Peyer's patch (tissue), 4 donors: Measurements from ENCODE around the gene CDADC1.

ENCODE experiments used
- POLR2A ChIP-seq, 2 donors: fragments of 450-650 bp; IDR thresholded peaks; one replicate each; pipeline ENCODE4 v1.5.1; 2017; ENCODE audit warnings: antibody characterized with exemption in 2 of 2, mild to moderate bottlenecking in 2 of 2, moderate library complexity in 2 of 2
- TF ChIP-seq, protein P1 (sequence below), 6 experiments: fragments of 450-650 bp in 4 of 6; fragments of 200-600 bp in 2 of 6; sonication (generic) in 1 of 6; IDR thresholded peaks; one replicate each; pipeline ENCODE4 v1.5.1; 2017 to 2019; ENCODE audit warnings: antibody characterized with exemption in 6 of 6, mild to moderate bottlenecking in 3 of 6, moderate library complexity in 1 of 6

DNA sequence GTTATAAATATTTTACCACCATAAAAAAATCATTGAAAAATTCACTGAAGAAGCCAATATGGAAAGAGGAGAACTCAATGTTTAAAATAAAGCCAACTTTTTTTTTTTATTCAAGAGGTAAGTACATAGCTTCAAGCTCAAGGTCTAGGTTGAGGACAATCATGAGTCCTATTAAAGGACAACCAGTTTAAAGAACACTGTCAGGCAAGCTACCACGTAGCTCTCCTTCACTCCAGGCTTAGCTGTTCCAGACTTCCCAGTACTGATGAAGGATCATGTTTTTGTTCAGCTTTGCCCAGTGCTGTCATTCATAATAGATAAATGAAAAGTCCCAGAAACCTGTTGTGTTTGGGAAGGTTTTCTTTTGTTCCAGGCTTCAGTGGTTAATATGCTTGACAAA is 37.6 kb upstream of the CDADC1 start:
- no peak for TF ChIP-seq POLR2A (IDR thresholded peaks at IDR 0.05)
- TF ChIP-seq, protein P1, sequence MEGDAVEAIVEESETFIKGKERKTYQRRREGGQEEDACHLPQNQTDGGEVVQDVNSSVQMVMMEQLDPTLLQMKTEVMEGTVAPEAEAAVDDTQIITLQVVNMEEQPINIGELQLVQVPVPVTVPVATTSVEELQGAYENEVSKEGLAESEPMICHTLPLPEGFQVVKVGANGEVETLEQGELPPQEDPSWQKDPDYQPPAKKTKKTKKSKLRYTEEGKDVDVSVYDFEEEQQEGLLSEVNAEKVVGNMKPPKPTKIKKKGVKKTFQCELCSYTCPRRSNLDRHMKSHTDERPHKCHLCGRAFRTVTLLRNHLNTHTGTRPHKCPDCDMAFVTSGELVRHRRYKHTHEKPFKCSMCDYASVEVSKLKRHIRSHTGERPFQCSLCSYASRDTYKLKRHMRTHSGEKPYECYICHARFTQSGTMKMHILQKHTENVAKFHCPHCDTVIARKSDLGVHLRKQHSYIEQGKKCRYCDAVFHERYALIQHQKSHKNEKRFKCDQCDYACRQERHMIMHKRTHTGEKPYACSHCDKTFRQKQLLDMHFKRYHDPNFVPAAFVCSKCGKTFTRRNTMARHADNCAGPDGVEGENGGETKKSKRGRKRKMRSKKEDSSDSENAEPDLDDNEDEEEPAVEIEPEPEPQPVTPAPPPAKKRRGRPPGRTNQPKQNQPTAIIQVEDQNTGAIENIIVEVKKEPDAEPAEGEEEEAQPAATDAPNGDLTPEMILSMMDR (IDR thresholded peaks at IDR 0.05), result no peak
